ENCODE data around the gene C12orf57. TPM values are rescaled to one million over a fixed set of nuclear protein-coding genes. Genes with fewer than 3 reads are reported as not detected.

Gene C12orf57
- total and polyA plus RNA-seq, 2 of the 13 experiments (the other 11 are each of a cell fraction or from before 2014, with no cell fraction given) = 84.0 to 287 TPM

- TF ChIP-seq HMGXB4 (CRISPR knock-in tag; IDR thresholded peaks at IDR 0.05; ENCODE audit: borderline replicate concordance in 1 of 2, low read depth in 1 of 2) (peak in 1 of 2 experiments; percentile 85; a peak in 3 of 4 replicates), GABPB1 (CRISPR knock-in tag; IDR thresholded peaks at IDR 0.05) (peak; percentile 54; the same call in 1 of the 2 replicates), MYC (CRISPR knock-in tag; IDR thresholded peaks at IDR 0.05; ENCODE audit: borderline replicate concordance) (peak; percentile 39; the same call in 1 of the 2 replicates), HINFP (CRISPR knock-in tag; IDR thresholded peaks at IDR 0.05; ENCODE audit: low read depth) (peak; percentile 29; the same call in 1 of the 2 replicates), DNMT1 (CRISPR knock-in tag; IDR thresholded peaks at IDR 0.05) (no peak), MXD3 (CRISPR knock-in tag; IDR thresholded peaks at IDR 0.05) (0 out of 2 replicates have a peak, but pooled peaks have one; percentile 32), CTCF (CRISPR knock-in tag; IDR thresholded peaks at IDR 0.05) (no peak), KLF6 (CRISPR knock-in tag; IDR thresholded peaks at IDR 0.05) (peak; percentile 44; the same call in 1 of the 2 replicates)
Observed at GRCh38 chr12:6927379-6928021, 16.3 kb upstream of the C12orf57 start, which contains the start of gene ATN1 (continued).
